Measurements from ENCODE around the gene METTL5.
"Not testable (repeated sequence)": the region's sequence is repeated elsewhere in the genome, so short reads cannot be mapped to it uniquely, and the experiment has no call there.

METTL5 gene

GRCh38 chr2:169860149-169860548 is 35.4 kb upstream of the METTL5 start:
- no peak overlapping the region for H3K4me3 ChIP-seq (ENCODE audit: low read depth, low read length)
- no peak for DNase-seq (ENCODE audit: low read depth)
- no peak for TF ChIP-seq CTCF (IDR thresholded peaks at IDR 0.05; ENCODE audit: control insufficient read depth, extremely low read depth, insufficient read depth)

DNA sequence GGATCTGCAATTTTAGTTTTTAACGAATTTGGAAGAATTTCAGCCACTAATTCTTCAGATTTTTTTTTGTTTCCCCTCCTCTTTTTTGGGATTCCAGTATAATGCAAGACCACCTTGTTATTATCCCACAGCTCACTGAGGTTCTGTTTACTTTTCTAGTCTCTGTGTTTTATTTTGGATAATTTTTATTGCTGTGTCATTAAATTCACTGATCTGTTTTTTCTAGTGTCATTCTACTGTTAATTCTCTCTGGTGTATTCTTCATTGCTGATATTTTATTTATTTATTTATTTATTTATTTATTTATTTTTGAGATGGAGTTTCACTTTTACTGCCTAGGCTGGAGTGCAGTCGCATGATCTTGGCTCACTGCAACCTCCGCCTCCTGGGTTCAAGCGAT is 34.7 kb upstream of the METTL5 start:
- TF ChIP-seq CTCF (IDR thresholded peaks at IDR 0.05; ENCODE audit: control insufficient read depth, extremely low read depth, insufficient read depth): no peak
- no peak overlapping the region for H3K4me3 ChIP-seq (ENCODE audit: low read depth, low read length)
- no peak for DNase-seq (ENCODE audit: low read depth)

- DNase-seq (ENCODE audit: low read depth); H3K4me3 ChIP-seq (ENCODE audit: low read depth, low read length): not testable (repeated sequence)
These were observed 30.9 kb upstream of the METTL5 start for GRCh38 chr2:169855281-169856258.

DNA sequence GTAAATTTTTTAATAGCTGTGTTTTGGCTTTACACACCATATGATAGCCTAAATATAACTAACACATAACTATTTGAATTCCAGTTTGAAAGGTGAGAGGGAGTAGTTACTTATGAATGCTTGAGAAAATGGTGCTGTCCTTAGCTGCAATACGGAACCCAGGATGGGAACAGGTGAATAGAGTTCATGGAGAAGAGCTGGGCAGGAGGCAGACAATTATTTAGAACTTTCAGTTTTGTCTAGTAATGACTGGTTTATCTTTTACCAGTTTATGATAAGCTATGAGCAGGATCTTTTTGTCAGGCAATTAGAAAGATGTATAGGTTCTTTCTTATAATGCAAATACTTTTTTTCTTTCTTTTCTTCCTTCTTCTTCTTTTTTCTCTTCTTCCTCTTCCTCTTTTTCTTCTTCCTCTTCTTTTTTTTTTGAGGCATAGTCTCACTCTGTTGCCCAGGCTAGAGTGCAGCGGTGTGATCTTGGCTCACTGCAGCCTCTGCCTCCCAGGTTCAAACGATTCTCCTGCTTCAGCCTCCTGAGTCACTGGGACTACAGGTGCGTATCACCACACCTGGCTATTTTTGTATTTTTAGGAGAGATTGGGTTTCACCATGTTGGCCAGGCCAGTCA is 28.4 kb upstream of the METTL5 start:
- no peak for DNase-seq (ENCODE audit: low read depth)
- no peak overlapping the region for H3K4me3 ChIP-seq (ENCODE audit: low read depth, low read length)
- TF ChIP-seq CTCF (IDR thresholded peaks at IDR 0.05; ENCODE audit: control insufficient read depth, extremely low read depth, insufficient read depth): no peak

- no peak for DNase-seq (ENCODE audit: low read depth)
- no peak for TF ChIP-seq CTCF (IDR thresholded peaks at IDR 0.05; ENCODE audit: control insufficient read depth, extremely low read depth, insufficient read depth)
- H3K4me3 ChIP-seq (ENCODE audit: low read depth, low read length): no peak overlapping the region
These were observed 25.0 kb upstream of the METTL5 start for GRCh38 chr2:169849710-169850109.

GRCh38 chr2:169848959-169849693 is 24.4 kb upstream of the METTL5 start:
- DNase-seq (ENCODE audit: low read depth); H3K4me3 ChIP-seq (ENCODE audit: low read depth, low read length): not testable (repeated sequence)

DNA sequence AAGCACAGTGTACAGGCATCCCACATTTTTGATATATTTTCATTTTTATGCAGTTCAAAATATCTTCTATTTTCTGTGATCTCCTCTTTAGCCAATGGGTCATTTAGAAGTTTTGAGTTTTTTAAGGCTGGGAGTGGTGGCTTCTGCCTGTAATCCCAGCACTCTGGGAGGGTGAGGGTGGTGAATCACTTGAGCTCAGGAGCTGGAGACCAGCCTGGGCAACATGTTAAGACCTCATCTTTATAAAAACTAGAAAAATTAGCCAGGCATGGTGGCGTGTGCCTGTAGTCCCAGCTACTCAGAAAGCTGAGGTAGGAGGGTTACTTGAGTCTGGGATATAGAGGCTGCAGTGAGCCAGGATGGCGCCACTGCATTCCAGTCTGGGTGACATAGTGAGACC is 20.3 kb upstream of the METTL5 start:
- no peak overlapping the region for H3K4me3 ChIP-seq (ENCODE audit: low read depth, low read length)
- no peak for DNase-seq (ENCODE audit: low read depth)
- TF ChIP-seq CTCF (IDR thresholded peaks at IDR 0.05; ENCODE audit: control insufficient read depth, extremely low read depth, insufficient read depth): no peak

DNA sequence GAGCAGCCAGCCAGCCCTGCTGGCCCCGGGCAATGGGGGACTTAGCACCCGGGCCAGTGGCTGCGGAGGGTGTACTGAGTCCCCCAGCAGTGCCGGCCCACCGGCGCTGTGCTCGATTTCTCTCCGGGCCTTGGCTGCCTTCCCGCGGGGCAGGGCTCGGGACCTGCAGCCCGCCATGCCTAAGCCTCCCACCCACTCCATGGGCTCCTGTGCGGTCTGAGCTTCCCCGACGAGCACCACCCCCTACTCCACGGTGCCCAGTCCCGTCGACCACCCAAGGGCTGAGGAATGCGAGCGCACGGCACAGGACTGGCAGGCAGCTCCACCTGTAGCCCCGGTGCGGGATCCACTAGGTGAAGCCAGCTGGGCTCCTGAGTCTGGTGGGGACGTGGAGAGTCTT is 16.9 kb upstream of the METTL5 start:
- not testable (repeated sequence) for H3K4me3 ChIP-seq (ENCODE audit: low read depth, low read length); DNase-seq (ENCODE audit: low read depth)
